ENCODE data around the gene LYRM2. TPM values are rescaled to one million over a fixed set of nuclear protein-coding genes. Genes with fewer than 3 reads are reported as not detected.

The LYRM2 gene
- total RNA-seq, 1 experiment from 2014 or later: 39.4 TPM

GRCh38 chr6:89559487-89559886 is 79.1 kb downstream of the LYRM2 start:
- no peak for DNase-seq (ENCODE audit: low read depth, low spot score)
- TF ChIP-seq REST (IDR thresholded peaks at IDR 0.05; ENCODE audit: insufficient read depth in 1 of 2, low read depth in 2 of 2, low read length in 1 of 2): peak; percentile 78 to 80; a peak in 3 of 4 replicates
- no peak for TF ChIP-seq CTCF (IDR thresholded peaks at IDR 0.05)
- no peak for TF ChIP-seq SIN3A (IDR thresholded peaks at IDR 0.05; ENCODE audit: borderline replicate concordance, insufficient read depth, low read depth, low read length)
- TF ChIP-seq TCF7L2 (IDR thresholded peaks at IDR 0.05; ENCODE audit: low read depth, low read length): no peak
- no peak for TF ChIP-seq POLR2AphosphoS5 (IDR thresholded peaks at IDR 0.05; ENCODE audit: low read depth, low read length)
- no TSS peak for BruUV-seq (replicated peaks)
- Histone ChIP-seq H3K36me3 (ENCODE audit: control insufficient read depth, insufficient read depth, low read length) (no peaks in the 10 kb centered on the region), H3K9me3 (ENCODE audit: control insufficient read depth, insufficient read depth, low read depth, low read length) (no peaks in the 10 kb centered on the region), H3K27ac (ENCODE audit: low read length) (no peak overlapping the region), H3K4me3 (ENCODE audit: low read depth in 2 of 2, low read length in 2 of 2) (no peak overlapping the region), H3K27me3 (ENCODE audit: control insufficient read depth, insufficient read depth, low read length) (peaks cover 17% of the 10 kb centered on the region), H3K4me1 (ENCODE audit: control insufficient read depth, insufficient read depth, low read length) (no peaks in the 10 kb centered on the region)
- POLR2A ChIA-PET: no interaction called here
- intact Hi-C loops (cut with micrococcal nuclease; ENCODE audit: unreplicated experiment) (no loop called here), in situ Hi-C loops (cut with HindIII; ENCODE audit: low pct_unique_long_range_greater_than_20kb, low sequenced_read_pairs) (no loop called here)
- CTCF ChIA-PET: no interaction called here
- no peak for ATAC-seq

GRCh38 chr6:89555806-89556205 is 82.7 kb downstream of the LYRM2 start:
- in situ Hi-C loops (cut with HindIII; ENCODE audit: low pct_unique_long_range_greater_than_20kb, low sequenced_read_pairs) (no loop called here), intact Hi-C loops (cut with micrococcal nuclease; ENCODE audit: unreplicated experiment) (no loop called here)
- TF ChIP-seq POLR2AphosphoS5 (IDR thresholded peaks at IDR 0.05; ENCODE audit: low read depth, low read length): no peak
- TF ChIP-seq TCF7L2 (IDR thresholded peaks at IDR 0.05; ENCODE audit: low read depth, low read length): no peak
- no peak for TF ChIP-seq CTCF (IDR thresholded peaks at IDR 0.05)
- TF ChIP-seq REST (IDR thresholded peaks at IDR 0.05; ENCODE audit: insufficient read depth in 1 of 2, low read depth in 2 of 2, low read length in 1 of 2): no peak
- TF ChIP-seq SIN3A (IDR thresholded peaks at IDR 0.05; ENCODE audit: borderline replicate concordance, insufficient read depth, low read depth, low read length): no peak
- ATAC-seq (no peak), DNase-seq (ENCODE audit: low read depth, low spot score) (no peak)
- Histone ChIP-seq H3K27me3 (ENCODE audit: control insufficient read depth, insufficient read depth, low read length) (peaks cover 10% of the 10 kb centered on the region), H3K4me1 (ENCODE audit: control insufficient read depth, insufficient read depth, low read length) (no peaks in the 10 kb centered on the region), H3K9me3 (ENCODE audit: control insufficient read depth, insufficient read depth, low read depth, low read length) (no peaks in the 10 kb centered on the region), H3K36me3 (ENCODE audit: control insufficient read depth, insufficient read depth, low read length) (no peaks in the 10 kb centered on the region), H3K27ac (ENCODE audit: low read length) (no peak overlapping the region), H3K4me3 (ENCODE audit: low read depth in 2 of 2, low read length in 2 of 2) (no peak overlapping the region)
- ChIA-PET CTCF (interaction anchor here (0.6 kb wide), 1 partner anchor 48 kb away, joined by 8 read pairs; no protein-coding TSS in a partner anchor), POLR2A (no interaction called here)
- BruUV-seq (replicated peaks): no TSS peak

All from Panc1 (cell line).